Stimulated activated CD4-positive, alpha-beta T cell treated with anti-CD3 and anti-CD28 coated beads, Interleukin-12 subunit alpha, Interleukin-12 subunit beta, amount 100 ng/mL, for 4 hours (primary cell): ENCODE measurements around the gene MCC.
A peak's percentile ranks its signal among the peaks of the same experiment; 100 is the strongest.
"Not testable (repeated sequence)": the region's sequence is repeated elsewhere in the genome, so short reads cannot be mapped to it uniquely, and the experiment has no call there.

Experiments used
- DNase-seq: peaks from one replicate; pipeline ENCODE4 v3.0.0-alpha.2; 2020

MCC gene

GRCh38 chr5:113405530-113405929, 82.7 kb downstream of the MCC start:
- DNase-seq: no peak

- DNase-seq: no peak
Observed at GRCh38 chr5:113404269-113404668, 84.0 kb downstream of the MCC start.

- not testable (repeated sequence) for DNase-seq
Observed at GRCh38 chr5:113397986-113398385, 90.3 kb downstream of the MCC start.

- no peak for DNase-seq
Observed at GRCh38 chr5:113397046-113397445, 91.2 kb downstream of the MCC start.

- DNase-seq: no peak
Observed at GRCh38 chr5:113394658-113395057, 93.6 kb downstream of the MCC start.

- no peak for DNase-seq
Observed at GRCh38 chr5:113390224-113390623, 98.0 kb downstream of the MCC start.

GRCh38 chr5:113389116-113389515, 99.1 kb downstream of the MCC start:
- no peak for DNase-seq

- DNase-seq: no peak
Observed at GRCh38 chr5:113387844-113388243, 100.4 kb downstream of the MCC start.

GRCh38 chr5:113384782-113385285, 103.4 kb downstream of the MCC start:
- no peak for DNase-seq

GRCh38 chr5:113382731-113383130, 105.5 kb downstream of the MCC start:
- no peak for DNase-seq

GRCh38 chr5:113381791-113382190, 106.5 kb downstream of the MCC start:
- no peak for DNase-seq

GRCh38 chr5:113380807-113381326, 107.4 kb downstream of the MCC start:
- DNase-seq: no peak

- no peak for DNase-seq
Observed at GRCh38 chr5:113379936-113380806, 108.1 kb downstream of the MCC start.

GRCh38 chr5:113378959-113379541, 109.2 kb downstream of the MCC start:
- DNase-seq: peak; percentile 37

- no peak for DNase-seq
Observed at GRCh38 chr5:113378514-113378913, 109.7 kb downstream of the MCC start.

- DNase-seq: no peak
Observed at GRCh38 chr5:113378081-113378480, 110.2 kb downstream of the MCC start.

GRCh38 chr5:113376640-113377039, 111.6 kb downstream of the MCC start:
- no peak for DNase-seq

- no peak for DNase-seq
Observed at GRCh38 chr5:113375480-113376060, 112.7 kb downstream of the MCC start.

- DNase-seq: no peak
Observed at GRCh38 chr5:113373426-113373825, 114.8 kb downstream of the MCC start.

- DNase-seq: no peak
Observed at GRCh38 chr5:113371721-113372196, 116.5 kb downstream of the MCC start.

- no peak for DNase-seq
Observed at GRCh38 chr5:113367586-113367985, 120.7 kb downstream of the MCC start.

- DNase-seq: no peak
Observed at GRCh38 chr5:113364466-113364865, 123.8 kb downstream of the MCC start.

GRCh38 chr5:113361701-113362100, 126.6 kb downstream of the MCC start:
- no peak for DNase-seq

GRCh38 chr5:113359419-113359818, 128.8 kb downstream of the MCC start:
- no peak for DNase-seq
